IPS-18a (cell line): Measurements from ENCODE around the gene SDK2.
"Not testable (repeated sequence)": the region's sequence is repeated elsewhere in the genome, so short reads cannot be mapped to it uniquely, and the experiment has no call there.

Source experiments
- H3K27ac ChIP-seq: one replicate; pipeline ENCODE4 v1.5.1; 2013; ENCODE audit warnings: low read length
- H3K27me3 ChIP-seq: one replicate; pipeline ENCODE4 v1.6.1; 2013; ENCODE audit warnings: mild to moderate bottlenecking, low read length; ENCODE audit not compliant: control insufficient read depth, insufficient read depth
- H3K36me3 ChIP-seq: one replicate; pipeline ENCODE4 v1.6.1; 2013; ENCODE audit warnings: low read depth, low read length; ENCODE audit not compliant: control insufficient read depth
- H3K4me1 ChIP-seq: one replicate; pipeline ENCODE4 v1.6.1; 2013; ENCODE audit warnings: low read depth, low read length; ENCODE audit not compliant: control insufficient read depth
- H3K4me3 ChIP-seq: one replicate; pipeline ENCODE4 v1.5.1; 2013; ENCODE audit warnings: low read length
- H3K9ac ChIP-seq: one replicate; pipeline ENCODE4 v1.6.1; 2013; ENCODE audit warnings: mild to moderate bottlenecking, low read length, moderate library complexity
- H3K9me3 ChIP-seq: one replicate; pipeline ENCODE4 v1.6.1; 2013; ENCODE audit warnings: low read depth, low read length; ENCODE audit not compliant: control insufficient read depth

SDK2 gene

GRCh38 chr17:73478768-73479424 lies 165.3 kb downstream of the SDK2 start:
- Histone ChIP-seq H3K36me3 (no peaks in the 10 kb centered on the region), H3K4me3 (no peak overlapping the region), H3K27me3 (no peaks in the 10 kb centered on the region), H3K4me1 (peaks cover 8% of the 10 kb centered on the region), H3K9ac (no peak overlapping the region), H3K27ac (no peak overlapping the region), H3K9me3 (no peaks in the 10 kb centered on the region)

- no peaks in the 10 kb centered on the region for H3K27me3 ChIP-seq
- H3K9me3 ChIP-seq: no peaks in the 10 kb centered on the region
- H3K27ac ChIP-seq: no peak overlapping the region
- H3K9ac ChIP-seq: no peak overlapping the region
- peaks cover 8% of the 10 kb centered on the region for H3K4me1 ChIP-seq
- H3K36me3 ChIP-seq: no peaks in the 10 kb centered on the region
- no peak overlapping the region for H3K4me3 ChIP-seq
Measured at GRCh38 chr17:73478334-73478733, 165.9 kb downstream of the SDK2 start.

- no peak overlapping the region for H3K9ac ChIP-seq
- H3K9me3 ChIP-seq: no peaks in the 10 kb centered on the region
- H3K36me3 ChIP-seq: no peaks in the 10 kb centered on the region
- no peak overlapping the region for H3K4me3 ChIP-seq
- H3K27me3 ChIP-seq: no peaks in the 10 kb centered on the region
- peaks cover 8% of the 10 kb centered on the region for H3K4me1 ChIP-seq
- H3K27ac ChIP-seq: no peak overlapping the region
Measured at GRCh38 chr17:73476890-73477350, 167.3 kb downstream of the SDK2 start.

- H3K36me3 ChIP-seq: no peaks in the 10 kb centered on the region
- H3K9me3 ChIP-seq: no peaks in the 10 kb centered on the region
- H3K4me3 ChIP-seq: no peak overlapping the region
- no peak overlapping the region for H3K9ac ChIP-seq
- H3K4me1 ChIP-seq: peaks cover 8% of the 10 kb centered on the region
- H3K27me3 ChIP-seq: no peaks in the 10 kb centered on the region
- H3K27ac ChIP-seq: no peak overlapping the region
Measured at GRCh38 chr17:73474370-73474988, 169.8 kb downstream of the SDK2 start.

GRCh38 chr17:73472715-73473114 lies 171.5 kb downstream of the SDK2 start:
- H3K4me1 ChIP-seq, H3K36me3 ChIP-seq, H3K4me3 ChIP-seq, H3K9me3 ChIP-seq, H3K27me3 ChIP-seq, H3K27ac ChIP-seq, H3K9ac ChIP-seq: not testable (repeated sequence)

GRCh38 chr17:73471924-73472323 lies 172.3 kb downstream of the SDK2 start:
- H3K9ac ChIP-seq: no peak overlapping the region
- H3K4me1 ChIP-seq: no peaks in the 10 kb centered on the region
- H3K27ac ChIP-seq: no peak overlapping the region
- no peak overlapping the region for H3K4me3 ChIP-seq
- no peaks in the 10 kb centered on the region for H3K36me3 ChIP-seq
- H3K9me3 ChIP-seq: no peaks in the 10 kb centered on the region
- H3K27me3 ChIP-seq: no peaks in the 10 kb centered on the region

GRCh38 chr17:73470316-73470826 lies 173.9 kb downstream of the SDK2 start:
- H3K4me3 ChIP-seq: no peak overlapping the region
- no peaks in the 10 kb centered on the region for H3K27me3 ChIP-seq

GRCh38 chr17:73469311-73469710 lies 174.9 kb downstream of the SDK2 start:
- Histone ChIP-seq H3K36me3 (no peaks in the 10 kb centered on the region), H3K27ac (no peak overlapping the region), H3K9ac (no peak overlapping the region), H3K4me3 (no peak overlapping the region), H3K9me3 (no peaks in the 10 kb centered on the region), H3K4me1 (no peaks in the 10 kb centered on the region), H3K27me3 (no peaks in the 10 kb centered on the region)

More at GRCh38 chr17:73470316-73470826, 173.9 kb downstream of the SDK2 start:
- Histone ChIP-seq H3K36me3 (no peaks in the 10 kb centered on the region), H3K9ac (no peak overlapping the region), H3K4me1 (no peaks in the 10 kb centered on the region), H3K27ac (no peak overlapping the region), H3K9me3 (no peaks in the 10 kb centered on the region)

- Histone ChIP-seq H3K4me3 (no peak overlapping the region), H3K27ac (no peak overlapping the region), H3K4me1 (no peaks in the 10 kb centered on the region), H3K9me3 (no peaks in the 10 kb centered on the region), H3K9ac (no peak overlapping the region), H3K27me3 (no peaks in the 10 kb centered on the region), H3K36me3 (no peaks in the 10 kb centered on the region)
Measured at GRCh38 chr17:73468221-73468620, 176.0 kb downstream of the SDK2 start.

GRCh38 chr17:73467651-73468050 lies 176.6 kb downstream of the SDK2 start:
- Histone ChIP-seq H3K9me3 (no peaks in the 10 kb centered on the region), H3K4me1 (no peaks in the 10 kb centered on the region), H3K4me3 (no peak overlapping the region), H3K27ac (no peak overlapping the region), H3K27me3 (no peaks in the 10 kb centered on the region), H3K9ac (no peak overlapping the region), H3K36me3 (no peaks in the 10 kb centered on the region)

GRCh38 chr17:73466704-73467433 lies 177.4 kb downstream of the SDK2 start:
- Histone ChIP-seq H3K27me3 (no peaks in the 10 kb centered on the region), H3K4me3 (no peak overlapping the region), H3K36me3 (no peaks in the 10 kb centered on the region), H3K4me1 (no peaks in the 10 kb centered on the region), H3K9ac (no peak overlapping the region), H3K9me3 (no peaks in the 10 kb centered on the region), H3K27ac (no peak overlapping the region)
